ENCODE results near the gene CHTF18.

CHTF18 gene

DNA sequence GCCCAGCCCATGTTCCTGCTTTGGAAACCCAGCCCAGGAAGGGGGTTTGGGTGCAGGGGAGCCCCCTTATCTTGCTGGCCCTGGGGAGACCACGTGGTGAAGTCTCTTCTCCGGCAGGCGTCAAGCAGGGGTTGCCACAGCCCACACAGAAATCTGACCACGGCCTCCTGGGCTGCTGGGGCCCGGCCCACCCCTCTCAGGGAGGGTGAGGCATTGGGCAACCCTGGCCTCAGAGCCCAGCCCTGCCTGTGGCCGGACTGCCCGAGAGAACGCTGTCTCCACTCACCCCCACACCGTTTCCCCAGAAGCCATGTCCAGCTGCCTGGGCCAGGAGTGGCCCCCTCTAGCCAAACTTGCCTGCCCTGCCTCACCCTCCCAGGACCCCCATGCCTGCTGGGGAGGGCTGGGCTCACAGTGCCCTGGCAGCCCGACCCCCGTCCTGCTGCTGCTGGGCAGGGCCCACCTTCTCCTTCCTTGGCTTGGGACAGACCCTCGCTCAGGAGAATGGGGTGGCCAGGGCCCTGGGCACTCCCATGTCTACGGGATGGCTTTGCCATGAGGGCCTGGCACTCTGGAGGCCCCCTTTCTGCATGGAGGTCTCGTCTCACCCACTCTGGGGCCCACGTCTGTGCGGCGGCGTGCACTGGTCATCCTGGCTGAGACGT, 6.9 kb upstream of the CHTF18 start:
- no peak for TF ChIP-seq CTCF (IDR thresholded peaks at IDR 0.05; ENCODE audit: extremely low read depth, insufficient read depth, missing control alignments)
- DNase-seq (ENCODE audit: low spot score), result no peak
- in situ Hi-C loops (cut with MboI; ENCODE audit: low pct_unique_long_range_greater_than_20kb, low sequenced_read_pairs, unreplicated experiment), result no loop called here

DNA sequence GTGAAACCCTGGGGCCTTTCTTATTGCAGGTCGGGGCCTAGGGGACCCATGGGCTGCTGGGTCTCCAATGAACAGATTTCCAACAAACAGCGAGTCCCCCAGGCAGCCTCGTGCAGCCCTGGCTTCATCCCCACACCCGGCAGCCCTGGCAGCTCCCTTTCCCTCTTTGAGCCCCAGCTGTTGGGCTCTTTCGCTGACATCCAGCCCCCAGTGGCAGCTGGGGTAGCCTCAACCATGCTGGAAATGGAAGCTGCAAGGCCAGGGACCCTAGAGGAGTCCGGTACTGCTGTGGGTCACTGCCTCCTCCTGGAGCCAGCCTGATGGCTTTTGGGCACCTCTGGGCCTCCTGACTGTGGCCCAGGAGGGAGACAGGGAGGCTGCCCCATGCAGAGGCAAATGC, 6.2 kb upstream of the CHTF18 start:
- in situ Hi-C loops (cut with MboI; ENCODE audit: low pct_unique_long_range_greater_than_20kb, low sequenced_read_pairs, unreplicated experiment), result no loop called here
- no peak for DNase-seq (ENCODE audit: low spot score)
- TF ChIP-seq CTCF (IDR thresholded peaks at IDR 0.05; ENCODE audit: extremely low read depth, insufficient read depth, missing control alignments), result no peak

- no peak for TF ChIP-seq CTCF (IDR thresholded peaks at IDR 0.05; ENCODE audit: extremely low read depth, insufficient read depth, missing control alignments)
- no peak for DNase-seq (ENCODE audit: low spot score)
- in situ Hi-C loops (cut with MboI; ENCODE audit: low pct_unique_long_range_greater_than_20kb, low sequenced_read_pairs, unreplicated experiment), result no loop called here
Observed at GRCh38 chr16:782766-783403, 5.5 kb upstream of the CHTF18 start.

GRCh38 chr16:783404-784161, 4.8 kb upstream of the CHTF18 start:
- no peak for TF ChIP-seq CTCF (IDR thresholded peaks at IDR 0.05; ENCODE audit: extremely low read depth, insufficient read depth, missing control alignments)
- no peak for DNase-seq (ENCODE audit: low spot score)
- in situ Hi-C loops (cut with MboI; ENCODE audit: low pct_unique_long_range_greater_than_20kb, low sequenced_read_pairs, unreplicated experiment), result no loop called here

DNA sequence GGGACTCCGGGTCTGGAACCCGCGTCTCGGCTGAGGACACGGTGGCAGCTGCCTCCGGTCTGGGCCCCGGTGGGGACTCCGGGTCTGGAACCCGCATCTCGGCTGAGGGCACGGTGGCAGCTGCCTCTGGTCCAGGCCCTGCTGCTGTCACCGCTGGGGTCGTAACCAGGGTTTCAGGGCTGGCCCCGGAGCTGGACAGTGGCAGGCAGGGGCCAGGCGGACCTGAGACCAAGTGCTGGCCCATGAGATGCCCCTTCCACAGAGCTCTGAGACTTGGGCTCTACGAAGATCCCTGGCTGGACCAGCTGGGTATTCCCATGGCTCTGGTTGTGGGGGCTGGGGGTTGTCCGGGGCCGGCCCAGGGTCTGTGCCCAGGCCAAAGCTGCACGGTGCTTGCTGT, 4.0 kb upstream of the CHTF18 start:
- in situ Hi-C loops (cut with MboI; ENCODE audit: low pct_unique_long_range_greater_than_20kb, low sequenced_read_pairs, unreplicated experiment), result no loop called here
- TF ChIP-seq CTCF (IDR thresholded peaks at IDR 0.05; ENCODE audit: extremely low read depth, insufficient read depth, missing control alignments), result no peak
- DNase-seq (ENCODE audit: low spot score), result no peak

DNA sequence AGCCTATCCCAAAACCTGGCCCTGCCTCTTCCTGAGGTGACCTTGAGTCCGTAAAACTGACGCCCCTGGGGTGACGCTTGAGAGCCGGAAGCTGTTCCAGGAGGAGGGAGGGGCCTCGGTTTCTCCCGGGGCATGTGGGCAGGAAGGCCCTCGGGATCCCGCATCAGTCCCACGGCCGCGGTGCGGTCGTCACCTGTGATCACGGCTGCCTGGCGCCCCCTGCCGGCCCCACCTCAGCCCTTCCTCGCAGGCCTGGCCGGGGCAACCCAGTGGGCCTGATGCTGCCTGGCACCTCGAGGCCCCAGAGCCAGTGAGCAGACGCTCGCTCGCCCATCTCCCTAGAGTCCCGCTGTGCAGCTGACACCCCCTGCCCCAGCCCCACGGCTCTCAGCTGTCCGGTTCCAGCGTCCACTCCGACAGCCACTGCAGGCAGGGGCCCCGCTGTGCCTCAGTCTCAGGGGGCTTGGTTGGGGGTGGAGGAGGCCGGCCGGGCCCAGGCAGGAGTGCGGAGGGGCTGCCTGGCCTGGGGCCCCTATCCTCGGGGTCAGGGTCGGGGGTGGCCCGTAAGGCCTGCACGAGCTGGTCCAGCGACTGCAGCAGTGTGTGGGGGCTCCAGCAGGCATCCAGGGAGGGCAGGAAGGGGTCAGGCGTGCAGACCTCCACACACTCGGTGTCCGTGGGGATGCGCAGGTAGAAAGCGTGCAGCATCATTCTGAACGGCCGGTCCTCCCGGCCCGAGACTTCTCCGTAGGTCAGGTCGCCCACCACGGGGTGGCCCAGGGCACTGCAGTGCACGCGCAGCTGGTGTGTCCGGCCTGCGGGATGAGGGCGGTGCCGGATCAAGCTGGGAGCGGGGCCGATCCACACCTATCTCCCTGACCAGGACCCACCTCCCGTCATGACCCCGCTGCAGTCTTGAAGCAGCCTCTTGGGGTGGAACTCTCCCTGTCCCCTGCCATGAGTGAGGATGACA, 2.6 kb upstream of the CHTF18 start:
- DNase-seq (ENCODE audit: low spot score), result peak; percentile 86
- in situ Hi-C loops (cut with MboI; ENCODE audit: low pct_unique_long_range_greater_than_20kb, low sequenced_read_pairs, unreplicated experiment), result loop anchor here (5.0 kb wide), 1 partner anchor 74 kb away; no protein-coding TSS in a partner anchor
- peak; percentile 95 for TF ChIP-seq CTCF (IDR thresholded peaks at IDR 0.05; ENCODE audit: extremely low read depth, insufficient read depth, missing control alignments)
